ENCODE results near the gene ULK1.

The ULK1 gene

DNA sequence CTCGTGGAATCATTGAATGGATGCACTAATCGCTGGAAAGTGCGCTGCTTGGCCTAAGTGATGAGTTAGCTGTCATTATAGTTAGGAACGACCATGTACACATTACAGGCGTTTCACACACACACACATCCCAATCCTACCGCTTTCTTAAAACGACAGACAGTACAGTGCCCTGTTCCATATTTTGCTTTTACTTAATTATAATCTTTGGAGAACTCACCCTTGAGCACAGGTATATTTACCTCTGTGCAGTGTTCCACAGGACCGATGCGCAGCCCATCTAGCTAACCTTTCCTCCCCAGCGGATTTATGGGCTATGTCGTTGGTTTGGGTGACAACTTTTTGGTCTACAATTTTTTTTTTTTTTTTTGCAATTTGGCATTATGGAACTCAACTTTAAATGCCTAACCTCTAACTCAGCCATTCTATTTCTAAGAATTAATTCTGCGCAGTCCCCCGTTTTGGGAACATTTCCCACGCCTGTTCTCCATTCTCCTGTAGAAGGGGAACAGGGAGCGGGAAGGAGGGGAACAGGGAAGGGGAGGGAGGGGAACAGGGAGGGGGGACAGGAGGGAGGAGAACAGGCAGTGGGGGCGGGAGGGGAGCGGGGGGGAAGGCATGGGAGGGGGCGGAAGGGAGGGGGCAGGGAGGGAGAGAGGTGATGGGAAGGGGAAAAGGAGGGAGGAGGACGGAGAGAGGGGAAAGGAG is 663 bp upstream of the ULK1 start:
- DNase-seq = no peak

DNA sequence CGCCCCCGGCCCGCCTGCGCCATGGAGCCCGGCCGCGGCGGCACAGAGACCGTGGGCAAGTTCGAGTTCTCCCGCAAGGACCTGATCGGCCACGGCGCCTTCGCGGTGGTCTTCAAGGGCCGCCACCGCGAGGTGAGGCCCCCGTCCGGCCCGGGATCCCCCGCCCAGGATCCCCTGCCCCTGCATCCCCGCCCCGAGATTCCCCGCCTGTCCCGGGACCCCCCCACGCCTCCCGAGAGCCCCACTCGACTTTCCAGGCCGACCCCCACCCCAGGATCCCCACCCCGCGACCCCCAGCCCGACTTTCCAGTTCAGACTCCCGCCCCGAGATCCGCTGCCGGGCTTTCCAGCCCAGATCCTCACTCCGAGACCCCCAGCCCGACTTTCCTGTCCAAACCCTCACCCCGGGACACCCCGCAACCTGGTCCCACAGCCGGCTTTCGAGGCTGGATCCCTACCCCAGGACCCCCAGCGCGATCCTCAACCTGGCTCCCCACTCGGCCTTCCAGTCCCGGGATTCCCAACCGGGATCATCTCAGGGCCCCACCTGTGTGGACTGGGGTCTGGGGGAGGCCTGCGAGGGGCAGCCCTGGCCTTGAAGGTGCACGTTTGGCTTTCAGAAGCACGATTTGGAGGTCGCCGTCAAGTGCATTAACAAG is 688 bp downstream of the ULK1 start:
- DNase-seq = peak; percentile 58

DNA sequence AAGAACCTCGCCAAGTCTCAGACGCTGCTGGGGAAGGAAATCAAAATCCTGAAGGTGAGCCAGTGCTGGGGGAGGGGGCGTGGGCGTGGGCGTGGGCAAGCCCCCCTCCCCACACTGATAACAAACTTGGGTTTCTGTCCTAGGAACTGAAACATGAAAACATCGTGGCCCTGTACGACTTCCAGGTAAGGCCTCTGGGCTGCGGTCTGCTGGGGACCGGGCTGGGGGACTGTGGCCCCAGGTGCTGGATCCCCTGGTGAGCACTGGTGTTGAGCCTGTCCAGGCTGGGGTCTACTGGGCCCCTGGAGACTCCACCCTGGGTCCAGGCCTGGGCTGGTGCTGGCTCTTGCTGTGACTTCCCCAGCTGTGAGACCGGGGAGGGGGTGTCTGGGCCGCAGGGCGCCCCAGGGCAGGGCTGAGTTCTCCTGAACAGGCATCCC is 1.2 kb downstream of the ULK1 start:
- DNase-seq = no peak

DNA sequence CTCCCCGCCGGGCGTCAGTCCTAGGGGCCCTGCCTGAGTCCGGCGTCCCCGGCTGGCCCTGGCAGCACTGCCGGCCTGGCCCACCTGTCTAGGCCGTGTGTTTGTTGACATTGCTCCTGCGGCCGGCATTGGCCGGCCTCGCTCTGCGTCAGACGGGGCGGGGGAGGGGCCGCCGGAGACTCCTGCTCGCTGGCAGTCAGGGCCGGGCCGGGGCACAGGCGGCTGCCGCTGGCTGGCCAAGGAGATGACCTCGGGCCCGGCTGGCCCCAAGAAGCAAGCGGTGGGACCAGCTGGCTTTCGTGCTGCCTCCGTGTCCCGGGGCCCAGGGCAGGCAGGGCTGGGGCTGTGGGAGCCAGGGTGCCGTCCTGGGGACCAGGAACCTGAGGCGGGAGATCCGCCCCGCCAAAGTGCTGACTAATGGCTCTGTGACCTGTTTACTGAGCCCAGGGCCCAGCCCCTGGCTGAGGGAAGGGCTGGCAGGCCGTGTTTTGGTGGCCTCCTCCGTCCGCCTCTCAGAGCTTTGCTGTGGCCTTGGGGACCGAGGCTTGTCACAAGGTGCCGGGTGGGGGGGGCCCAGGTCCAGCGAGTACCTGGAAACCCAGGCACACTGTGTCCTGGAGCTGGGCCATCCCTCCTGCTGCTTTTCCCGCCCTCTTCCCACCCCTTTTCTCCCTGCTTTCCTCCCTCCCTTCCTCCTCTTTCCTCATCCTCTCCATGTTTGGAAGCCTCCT is 1.8 kb downstream of the ULK1 start:
- DNase-seq = peak; percentile 97

DNA sequence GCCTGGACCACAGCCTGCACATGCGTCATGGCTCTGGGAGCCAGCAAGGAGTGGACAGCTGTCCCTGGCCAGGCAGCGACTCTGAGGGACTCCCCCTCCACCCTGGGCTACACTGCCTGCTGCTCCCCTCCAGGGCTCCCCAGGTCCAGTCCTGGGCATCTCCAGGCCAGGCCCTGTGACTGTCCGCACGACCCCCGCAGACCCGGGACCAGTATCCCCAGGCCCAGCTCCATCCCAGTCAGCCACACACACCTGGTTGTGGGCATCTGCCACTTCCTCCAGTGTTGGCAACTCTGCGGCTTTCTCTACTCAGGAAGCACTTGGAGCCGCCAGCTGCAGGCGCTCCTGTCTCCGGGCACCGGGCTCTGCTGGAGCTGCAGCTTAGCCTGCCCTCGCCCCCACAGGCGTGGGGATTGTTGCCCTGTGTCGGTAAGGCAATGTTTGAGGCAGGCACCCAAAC is 2.4 kb downstream of the ULK1 start:
- peak; percentile 31 for DNase-seq

DNA sequence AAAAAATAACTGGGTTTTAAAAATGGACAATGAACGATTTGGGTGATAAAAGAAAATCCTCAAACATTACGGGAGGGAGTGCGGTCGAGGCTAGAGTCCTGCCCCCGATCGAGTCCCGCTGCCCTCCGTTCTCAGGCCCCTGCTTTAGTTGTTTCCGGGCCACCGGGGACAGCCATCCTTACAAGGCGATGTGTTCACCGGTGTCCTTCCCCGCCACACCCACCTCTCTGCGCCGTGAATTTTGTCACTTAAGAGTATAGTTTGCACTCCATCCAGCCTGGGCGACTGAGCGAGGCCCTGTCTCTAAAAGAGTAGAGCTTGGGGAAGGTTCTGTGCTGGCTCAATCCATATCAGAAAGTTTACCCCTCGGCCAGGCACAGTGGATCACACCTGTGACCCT is 2.9 kb downstream of the ULK1 start:
- no peak for DNase-seq

DNA sequence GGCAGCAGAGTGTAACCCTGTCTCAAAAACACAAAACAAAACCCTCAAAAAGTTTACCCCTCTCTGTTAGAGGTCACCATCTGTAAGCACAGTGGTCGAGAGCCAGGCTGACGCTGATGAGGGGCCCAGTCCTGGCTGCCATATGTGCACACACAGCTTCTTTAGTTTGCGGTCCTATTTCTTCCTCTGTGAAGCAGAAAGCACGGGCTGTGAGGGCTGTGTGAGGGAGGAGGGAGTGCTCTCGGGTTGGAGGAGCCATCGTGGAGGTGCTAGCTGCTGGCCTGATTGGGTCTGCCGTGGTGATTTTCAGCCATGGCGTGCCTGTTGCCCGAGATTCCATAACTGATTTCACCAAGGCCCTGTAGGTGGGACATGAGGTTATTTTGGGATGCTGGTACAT is 3.5 kb downstream of the ULK1 start:
- no peak for DNase-seq

DNA sequence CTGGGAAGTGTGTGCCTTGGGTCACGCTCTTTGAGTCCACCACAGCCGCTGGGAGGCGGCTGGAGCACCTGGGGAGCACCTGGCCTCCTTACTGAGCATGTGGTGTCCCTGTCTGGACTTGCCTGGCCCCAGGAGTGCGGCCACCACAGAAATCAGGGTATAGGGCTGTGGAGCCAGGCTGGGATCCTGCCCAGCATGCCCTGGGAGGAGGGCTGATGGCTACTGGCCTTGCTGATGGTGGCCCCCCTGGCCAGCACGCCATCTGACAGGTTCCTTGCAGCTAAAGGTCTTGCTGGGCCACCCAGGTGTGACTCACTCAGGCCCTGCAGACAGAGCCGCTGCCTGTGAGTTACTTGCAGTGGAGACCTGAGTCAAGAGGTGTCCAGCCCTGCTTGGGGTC is 6.0 kb downstream of the ULK1 start:
- no peak for DNase-seq

DNA sequence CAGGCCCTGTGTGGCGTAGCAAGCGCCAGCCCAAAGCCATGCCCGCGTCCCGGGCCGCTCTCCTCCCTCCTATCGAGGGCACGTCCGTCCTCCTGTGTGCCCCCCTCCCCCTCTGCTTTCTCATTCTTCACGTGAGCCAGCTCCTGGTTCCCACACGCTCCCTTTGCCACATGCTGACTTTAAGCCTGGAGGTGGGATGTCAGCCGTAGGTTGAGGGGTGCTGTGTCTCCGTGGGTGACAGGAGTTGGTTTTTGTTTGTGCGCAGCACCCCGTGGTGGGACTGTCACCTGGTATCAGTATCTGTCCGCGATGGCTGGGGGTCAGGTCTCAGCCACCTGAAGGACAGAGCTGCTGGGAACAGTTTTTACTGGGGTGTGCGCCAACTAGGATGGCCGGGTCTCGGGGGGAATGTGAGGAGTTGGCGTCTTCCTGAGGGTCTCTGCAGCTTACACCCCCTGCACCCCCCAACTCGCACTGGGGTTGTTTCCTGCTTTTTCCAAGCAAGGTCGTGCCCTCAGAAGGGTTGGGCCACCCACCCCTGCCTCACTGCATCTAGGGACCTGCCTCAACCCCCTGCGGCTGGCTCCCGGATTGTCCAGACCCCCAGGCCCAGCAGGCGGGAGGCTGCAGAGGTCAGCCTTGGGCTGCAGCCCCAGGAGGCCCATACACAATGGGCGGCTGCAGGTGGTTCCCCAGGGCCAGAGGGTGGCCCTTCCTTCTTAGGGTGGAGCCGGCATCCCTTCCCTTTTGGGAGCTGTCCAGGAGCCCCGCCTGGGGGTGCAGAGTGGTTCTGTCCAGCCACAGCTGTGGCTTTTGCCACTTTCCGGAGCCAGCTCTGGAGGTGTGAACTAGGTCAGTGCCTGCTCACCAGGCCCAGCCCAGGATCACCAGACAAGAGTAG is 7.3 kb downstream of the ULK1 start:
- peak; percentile 32 for DNase-seq

DNA sequence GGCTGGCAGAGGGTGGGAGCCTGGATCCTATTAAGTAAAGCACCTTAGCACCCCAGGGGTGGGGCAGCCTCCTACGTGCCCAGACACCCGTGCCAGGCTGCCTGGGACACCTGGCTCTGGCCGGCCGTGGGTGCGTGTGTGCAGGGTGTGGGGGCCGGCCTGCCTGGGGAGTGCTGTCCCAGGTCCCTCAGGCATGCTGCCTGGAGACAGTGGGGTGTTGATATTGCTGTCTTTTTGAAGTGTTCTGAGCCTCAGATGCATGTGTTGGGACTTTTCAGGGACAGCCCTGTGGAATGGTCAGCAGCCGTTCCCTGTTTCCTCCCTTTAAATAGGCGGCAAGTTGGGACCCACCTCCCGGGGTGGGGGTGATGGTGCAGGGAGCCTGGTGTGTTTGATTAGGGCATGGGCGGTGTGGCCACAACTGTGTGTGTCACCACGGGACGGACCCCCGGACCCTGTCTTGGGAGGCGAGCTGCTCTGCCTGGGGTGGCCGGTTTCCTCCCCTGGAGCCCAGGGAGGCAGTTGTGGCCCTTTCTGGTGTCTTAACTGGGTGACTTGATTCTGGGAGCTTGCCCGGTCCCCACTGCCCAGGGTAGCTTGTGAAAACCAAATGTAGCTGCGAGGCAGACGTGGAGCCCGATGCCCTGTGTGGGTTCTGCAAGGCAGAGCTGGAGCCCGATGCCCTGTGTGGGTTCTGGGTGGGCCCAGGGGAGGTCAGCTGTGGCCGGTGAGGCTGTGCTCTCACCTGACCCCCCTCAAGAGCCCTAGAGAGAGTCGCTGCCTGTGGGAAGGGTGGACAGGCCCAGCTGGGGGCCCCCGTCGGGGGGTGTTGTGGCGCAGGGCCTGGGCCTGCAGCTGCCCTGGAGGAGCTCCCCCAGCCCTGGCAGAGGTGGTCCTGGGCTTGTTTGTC is 8.2 kb downstream of the ULK1 start:
- DNase-seq = no peak

DNA sequence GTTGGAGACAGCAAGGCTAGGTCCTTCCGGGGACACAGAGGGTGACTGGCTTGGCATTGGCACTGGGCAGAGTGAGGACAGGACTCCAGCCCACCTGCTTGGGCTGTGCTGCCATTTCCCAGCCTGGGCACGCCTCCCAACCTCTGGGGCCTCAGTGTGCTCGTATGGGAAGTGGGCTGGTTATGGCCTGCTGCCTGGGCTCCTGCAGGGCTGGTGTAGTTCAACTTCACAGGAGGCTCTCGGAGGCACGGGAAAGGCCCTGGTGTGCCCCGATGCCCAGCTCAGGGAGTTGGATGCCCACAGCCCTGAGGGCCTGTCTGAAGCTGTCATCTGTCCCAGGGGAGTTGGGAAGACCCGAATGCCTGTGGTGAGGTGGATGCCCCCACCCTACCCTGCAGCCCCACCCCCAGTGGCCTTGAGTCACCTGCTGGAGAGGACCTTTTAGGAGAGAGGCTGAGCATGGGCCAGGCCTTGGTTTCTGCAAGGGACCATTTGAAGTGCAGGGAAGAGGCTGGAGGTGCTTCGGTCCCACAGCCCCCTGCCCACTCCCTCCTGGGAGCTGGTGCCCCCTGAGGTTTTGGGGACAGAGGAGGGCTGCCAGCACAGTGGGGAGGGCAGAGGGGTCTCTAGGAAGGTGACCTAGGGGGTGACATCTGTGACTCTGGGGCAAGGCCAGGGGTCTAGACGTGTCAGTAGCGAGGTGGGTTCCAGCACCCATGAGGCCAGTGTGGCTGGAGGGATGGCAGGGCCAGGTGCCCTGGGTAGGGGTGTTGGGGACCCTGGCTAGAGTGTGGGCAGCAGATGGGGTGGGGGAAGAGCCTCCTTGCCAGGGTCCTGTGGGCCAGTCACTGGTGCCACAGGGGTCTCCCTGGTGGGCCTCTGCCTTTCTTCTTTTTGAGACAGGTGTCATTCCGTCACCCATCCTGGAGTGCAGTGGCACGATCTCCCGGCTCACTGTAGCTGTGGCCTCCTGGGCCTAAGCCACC is 9.1 kb downstream of the ULK1 start:
- DNase-seq = peak; percentile 20

DNA sequence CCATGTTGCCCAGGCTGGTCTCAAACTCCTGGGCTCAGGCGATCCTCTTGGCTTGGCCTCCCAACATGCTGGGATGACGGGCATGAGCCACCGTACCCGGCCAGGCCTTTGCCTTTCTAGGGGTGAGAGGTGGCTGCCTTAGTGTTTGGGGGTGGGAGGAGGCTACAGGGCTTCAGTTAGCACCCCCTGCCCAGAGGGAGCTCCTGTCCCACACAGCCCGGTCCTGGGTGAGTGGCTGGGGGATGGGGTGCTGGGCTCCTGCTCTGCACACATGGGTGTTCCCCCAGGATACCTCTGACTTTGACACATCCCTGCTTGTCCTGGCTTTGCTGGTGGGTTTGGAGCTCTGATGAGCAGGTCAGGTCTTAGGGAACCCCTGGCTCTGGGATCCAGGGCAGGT is 9.9 kb downstream of the ULK1 start:
- DNase-seq = no peak

DNA sequence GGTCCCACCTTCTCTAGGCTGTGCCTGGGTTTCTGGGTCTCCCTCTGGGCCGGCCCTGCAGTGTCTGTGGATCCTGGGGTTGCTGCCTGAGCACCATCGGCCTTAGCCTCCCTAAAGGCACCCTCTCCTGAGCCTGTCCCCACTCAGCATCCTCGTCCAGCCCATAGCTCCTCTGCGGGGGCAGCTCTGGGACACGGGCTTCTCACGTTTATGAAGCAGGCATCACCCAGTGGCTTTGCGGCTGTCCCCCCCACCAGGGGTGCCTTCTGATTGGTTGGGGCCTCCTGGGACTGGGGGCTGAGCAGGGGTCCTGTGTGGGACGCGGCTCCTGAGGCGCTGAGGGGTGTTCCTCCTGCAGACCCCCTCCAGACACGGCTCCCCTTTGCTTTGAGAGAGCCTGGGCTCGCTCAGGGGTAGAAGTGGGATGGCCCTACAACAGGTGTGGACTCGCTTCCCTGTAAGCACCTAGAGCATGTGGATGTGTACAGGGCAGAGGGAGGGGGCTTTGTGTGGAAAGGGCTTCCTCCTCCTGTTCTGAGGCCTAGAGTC is 10.7 kb downstream of the ULK1 start:
- no peak for DNase-seq

DNA sequence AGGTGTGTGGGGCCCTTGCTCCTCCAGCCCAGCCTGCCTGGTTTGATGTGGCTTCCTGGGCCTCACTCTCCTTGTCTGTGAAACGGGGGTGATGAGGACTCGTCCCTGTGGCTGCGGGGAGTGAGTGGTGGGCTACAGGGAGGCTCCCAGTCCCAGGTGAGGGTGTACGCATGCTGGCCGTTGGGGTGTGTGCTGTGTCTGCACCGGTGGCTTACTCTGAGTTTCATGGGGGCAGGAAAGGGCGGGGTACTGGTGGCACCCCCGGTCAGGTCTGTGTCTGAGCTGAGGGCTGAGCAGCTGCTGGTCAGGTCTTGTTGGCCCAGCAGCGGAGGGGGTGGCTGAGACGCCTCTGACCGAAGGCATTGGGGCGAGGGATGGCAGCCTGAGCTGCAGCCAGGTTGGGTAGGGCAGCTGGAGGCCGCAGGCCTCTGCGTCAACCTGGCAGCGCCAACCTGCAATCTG is 11.2 kb downstream of the ULK1 start:
- DNase-seq = no peak

DNA sequence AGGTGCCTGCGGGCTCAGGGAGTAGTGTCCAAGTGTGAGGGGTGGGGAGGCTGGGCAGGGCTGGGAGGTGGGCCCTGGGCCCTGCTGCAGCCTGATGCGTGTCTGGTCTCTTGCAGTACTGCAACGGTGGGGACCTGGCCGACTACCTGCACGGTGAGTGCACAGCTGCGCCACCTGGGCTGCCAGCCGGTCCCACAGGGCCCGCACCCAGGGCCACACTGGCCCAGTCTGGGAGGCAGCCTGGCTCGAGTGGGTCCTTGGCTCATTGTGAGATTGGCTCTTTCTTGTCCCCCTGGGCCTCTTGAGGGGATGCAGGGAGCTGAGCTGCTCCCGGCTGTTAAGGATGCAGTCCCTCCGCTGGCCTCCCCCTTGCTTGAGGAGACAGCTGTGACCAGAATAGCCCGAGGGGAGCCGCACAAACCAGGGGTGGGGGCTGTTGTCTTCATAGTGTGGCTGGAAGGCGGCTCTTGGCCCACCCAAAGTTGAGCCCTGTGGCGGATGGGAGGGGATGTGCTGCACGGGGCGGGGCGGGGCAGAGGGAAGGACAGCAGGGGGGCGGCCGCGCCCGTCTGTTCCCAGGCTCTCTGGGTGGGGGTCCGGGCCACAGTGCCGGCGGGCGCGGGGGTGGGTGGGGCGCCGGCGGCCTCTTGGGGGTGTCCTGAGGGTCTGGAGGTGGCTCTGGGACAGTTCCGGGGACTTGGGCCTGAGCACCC is 13.1 kb downstream of the ULK1 start:
- DNase-seq = no peak

DNA sequence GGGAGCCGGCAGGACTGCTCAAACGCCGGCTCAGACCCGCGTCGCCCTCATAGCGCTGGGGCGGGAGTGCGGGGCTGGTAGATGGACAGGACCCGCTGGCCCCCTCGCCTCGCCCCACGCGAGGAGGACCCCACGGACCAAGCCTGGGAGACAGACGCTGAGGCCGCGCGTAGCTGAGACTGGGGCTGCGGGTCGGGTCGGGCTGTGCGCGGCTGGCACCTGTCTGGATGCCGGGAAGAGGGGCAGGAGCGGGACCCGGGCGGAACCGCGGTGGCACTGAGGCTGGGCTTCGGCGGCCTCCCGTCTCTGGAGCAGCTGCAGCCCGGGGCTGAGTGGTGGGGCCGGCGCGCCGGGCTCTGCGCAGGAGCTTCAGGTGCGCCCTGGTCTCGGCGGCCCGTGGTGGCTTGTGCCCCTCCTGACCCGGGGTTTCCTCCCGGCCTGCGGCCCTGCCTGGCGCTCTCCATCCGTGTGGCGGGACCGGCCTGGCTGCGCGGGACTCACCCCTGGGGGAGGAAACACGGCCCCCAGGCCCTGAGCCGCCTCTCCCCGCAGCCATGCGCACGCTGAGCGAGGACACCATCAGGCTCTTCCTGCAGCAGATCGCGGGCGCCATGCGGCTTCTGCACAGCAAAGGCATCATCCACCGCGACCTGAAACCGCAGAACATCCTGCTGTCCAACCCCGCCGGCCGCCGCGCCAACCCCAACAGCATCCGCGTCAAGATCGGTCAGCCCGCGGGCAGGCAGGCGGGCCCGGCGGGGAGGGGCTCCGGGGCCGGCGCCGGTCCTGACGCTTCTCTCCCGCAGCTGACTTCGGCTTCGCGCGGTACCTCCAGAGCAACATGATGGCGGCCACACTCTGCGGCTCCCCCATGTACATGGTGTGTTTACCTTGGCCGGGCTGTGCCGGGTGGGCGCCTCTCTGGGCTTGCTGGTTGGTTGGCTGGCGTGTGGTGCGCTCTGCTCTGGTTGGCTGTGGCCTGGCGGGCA is 14.0 kb downstream of the ULK1 start:
- no peak for DNase-seq

DNA sequence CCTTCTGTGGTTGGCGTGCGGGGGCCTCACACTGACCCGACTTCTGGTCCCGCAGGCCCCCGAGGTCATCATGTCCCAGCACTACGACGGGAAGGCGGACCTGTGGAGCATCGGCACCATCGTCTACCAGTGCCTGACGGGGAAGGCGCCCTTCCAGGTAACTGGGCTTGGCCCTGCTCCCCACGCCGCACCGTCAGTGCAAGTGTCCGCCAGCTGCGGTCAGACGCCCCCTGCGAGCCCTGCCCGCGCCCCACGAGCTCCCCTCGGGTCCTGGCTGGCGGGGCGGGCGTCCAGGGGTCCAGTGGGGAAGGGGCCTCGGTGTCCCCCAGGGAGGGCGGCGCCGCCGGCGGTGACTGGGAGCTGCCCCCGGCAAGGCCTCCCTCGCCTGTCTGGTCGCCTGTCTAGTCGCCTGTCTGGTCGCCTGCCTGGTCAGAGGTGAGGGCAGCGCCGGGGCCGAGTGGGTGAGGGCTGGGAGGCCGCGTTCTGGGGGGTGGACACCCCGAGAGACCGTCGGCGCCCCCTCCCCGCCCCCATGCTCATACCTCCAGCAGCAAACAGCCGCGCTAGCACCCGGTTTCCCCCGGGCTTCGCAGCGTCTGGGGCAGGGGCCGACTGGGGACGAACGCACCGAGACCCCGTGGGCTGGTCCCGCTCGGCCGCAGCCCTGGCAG is 14.8 kb downstream of the ULK1 start:
- DNase-seq = no peak
